Suprapubic skin (tissue), 4 donors: ENCODE measurements around the gene TMEM203.

ENCODE experiments used
- EP300 ChIP-seq: sonication (generic); formaldehyde crosslinking; IDR thresholded peaks from one replicate; pipeline ENCODE4 v1.6.1; 2017; ENCODE audit warnings: antibody characterized with exemption
- POLR2A ChIP-seq, 2 donors: fragments of 450-650 bp; IDR thresholded peaks; one replicate each; pipeline ENCODE4 v1.6.1; 2017; ENCODE audit warnings: antibody characterized with exemption in 2 of 2, mild to moderate bottlenecking in 2 of 2, moderate library complexity in 2 of 2
- POLR2AphosphoS5 ChIP-seq, 3 donors: sonication (generic); formaldehyde crosslinking; IDR thresholded peaks; one replicate each; pipeline ENCODE4 v1.6.1; 2017; ENCODE audit warnings: antibody characterized with exemption in 3 of 3
- TF ChIP-seq, protein P1 (sequence below), 2 donors: fragments of 200-600 bp in 1 of 2; fragments of 450-650 bp in 1 of 2; sonication (generic) in 1 of 2; IDR thresholded peaks; one replicate each; pipeline ENCODE4 v1.5.1; 2016 to 2019; ENCODE audit warnings: antibody characterized with exemption in 2 of 2, mild to moderate bottlenecking in 1 of 2, moderate library complexity in 1 of 2

DNA sequence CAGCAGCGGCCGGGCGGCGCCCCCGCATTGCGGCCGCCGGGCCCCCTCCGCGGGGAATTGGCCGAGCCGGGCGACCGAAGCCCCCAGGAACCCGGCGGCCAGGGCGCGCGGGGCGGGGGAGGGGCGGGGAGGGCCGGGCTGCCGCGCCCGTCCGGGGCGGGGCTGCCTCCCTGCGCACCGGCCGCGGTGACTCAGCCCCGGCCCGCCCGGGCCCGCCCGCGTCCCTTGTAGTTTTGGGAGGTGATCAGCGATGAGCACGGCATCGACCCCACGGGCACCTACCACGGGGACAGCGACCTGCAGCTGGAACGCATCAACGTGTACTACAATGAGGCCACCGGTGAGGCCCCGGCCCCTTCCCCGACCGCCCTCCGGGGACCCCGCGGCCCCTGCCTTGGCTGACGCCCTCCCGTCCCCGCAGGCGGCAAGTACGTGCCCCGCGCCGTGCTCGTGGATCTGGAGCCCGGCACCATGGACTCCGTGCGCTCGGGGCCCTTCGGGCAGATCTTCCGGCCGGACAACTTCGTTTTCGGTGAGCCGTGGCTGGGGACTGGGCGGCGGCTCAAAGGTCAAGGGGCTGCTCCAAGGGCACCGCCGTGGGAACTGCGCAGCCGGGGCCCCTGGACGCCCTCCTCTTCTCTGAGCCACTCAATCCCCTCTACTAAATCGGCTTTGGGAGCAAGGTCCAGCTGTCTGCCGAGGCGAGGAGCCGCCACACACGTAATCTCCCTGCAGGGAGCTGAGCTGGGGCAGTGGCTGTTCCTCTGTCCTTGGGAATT is 36.2 kb upstream of the TMEM203 start:
- TF ChIP-seq, protein P1, sequence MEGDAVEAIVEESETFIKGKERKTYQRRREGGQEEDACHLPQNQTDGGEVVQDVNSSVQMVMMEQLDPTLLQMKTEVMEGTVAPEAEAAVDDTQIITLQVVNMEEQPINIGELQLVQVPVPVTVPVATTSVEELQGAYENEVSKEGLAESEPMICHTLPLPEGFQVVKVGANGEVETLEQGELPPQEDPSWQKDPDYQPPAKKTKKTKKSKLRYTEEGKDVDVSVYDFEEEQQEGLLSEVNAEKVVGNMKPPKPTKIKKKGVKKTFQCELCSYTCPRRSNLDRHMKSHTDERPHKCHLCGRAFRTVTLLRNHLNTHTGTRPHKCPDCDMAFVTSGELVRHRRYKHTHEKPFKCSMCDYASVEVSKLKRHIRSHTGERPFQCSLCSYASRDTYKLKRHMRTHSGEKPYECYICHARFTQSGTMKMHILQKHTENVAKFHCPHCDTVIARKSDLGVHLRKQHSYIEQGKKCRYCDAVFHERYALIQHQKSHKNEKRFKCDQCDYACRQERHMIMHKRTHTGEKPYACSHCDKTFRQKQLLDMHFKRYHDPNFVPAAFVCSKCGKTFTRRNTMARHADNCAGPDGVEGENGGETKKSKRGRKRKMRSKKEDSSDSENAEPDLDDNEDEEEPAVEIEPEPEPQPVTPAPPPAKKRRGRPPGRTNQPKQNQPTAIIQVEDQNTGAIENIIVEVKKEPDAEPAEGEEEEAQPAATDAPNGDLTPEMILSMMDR (IDR thresholded peaks at IDR 0.05): no peak
- TF ChIP-seq POLR2A (IDR thresholded peaks at IDR 0.05) (no peak), POLR2AphosphoS5 (IDR thresholded peaks at IDR 0.05) (peak in 2 of 3 donors; percentile 16 to 21), EP300 (no peak)
